Right atrium auricular region (tissue), 2 donors: ENCODE measurements around the gene CSK. TPM values are rescaled to one million over a fixed set of nuclear protein-coding genes. Genes with fewer than 3 reads are reported as not detected.

Experiments
- DNase-seq: peaks from one replicate; pipeline ENCODE4 v3.0.0-alpha.2; 2019; ENCODE audit warnings: low spot score
- H3K27ac ChIP-seq, 2 donors: fragments of 200-600 bp; sonication (generic); 1 replicate in 1 of 2; 2 replicates in 1 of 2; pipeline ENCODE4 v1.5.1; 2016 to 2019
- H3K27me3 ChIP-seq, 2 donors: fragments of 200-600 bp; sonication (generic); one replicate each; pipeline versions ENCODE4 v1.5.1 to v1.6.0; 2017 to 2019
- H3K36me3 ChIP-seq: fragments of 200-600 bp; sonication (generic); one replicate; pipeline ENCODE4 v1.5.1; 2016
- H3K4me1 ChIP-seq, 2 donors: fragments of 200-600 bp; sonication (generic); one replicate each; pipeline versions ENCODE4 v1.5.1 to v1.6.0; 2017 to 2019
- H3K4me3 ChIP-seq, 2 donors: fragments of 200-600 bp; sonication (generic); 1 replicate in 1 of 2; 2 replicates in 1 of 2; pipeline ENCODE4 v1.5.1; 2017 to 2019; ENCODE audit warnings: mild to moderate bottlenecking in 1 of 2, moderate library complexity in 1 of 2
- H3K9me3 ChIP-seq, 2 donors: fragments of 200-600 bp; sonication (generic); one replicate each; pipeline ENCODE4 v1.5.1; 2019
- CTCF ChIP-seq, 2 donors: fragments of 200-600 bp; sonication (generic); IDR thresholded peaks; one replicate each; pipeline ENCODE4 v1.5.1; 2019; ENCODE audit warnings: antibody characterized with exemption in 2 of 2
- total RNA-seq, 2 donors: library from RNA; depleted of rRNA; stranded (reverse); fragments of >200 nt; gene quantifications; one replicate each; pipeline ENCODE4 v1.1.0, GENCODE V29; 2016

The CSK gene
- total RNA-seq, 2 donors from 2014 or later = 25.6 to 26.8 TPM

GRCh38 chr15:74838746-74839525 is 57.1 kb downstream of the CSK start:
- H3K4me1 ChIP-seq = peaks cover 0 to 22% of the 10 kb centered on the region in 2 donors
- H3K4me3 ChIP-seq = no peak overlapping the region
- no peaks in the 10 kb centered on the region for H3K27me3 ChIP-seq
- no peak for TF ChIP-seq CTCF (IDR thresholded peaks at IDR 0.05)
- no peaks in the 10 kb centered on the region for H3K9me3 ChIP-seq
- peaks cover 14% of the 10 kb centered on the region for H3K36me3 ChIP-seq
- H3K27ac ChIP-seq = no peak overlapping the region
- DNase-seq = no peak

- no peak for DNase-seq
- H3K4me1 ChIP-seq = peaks cover 0 to 25% of the 10 kb centered on the region in 2 donors
- no peaks in the 10 kb centered on the region for H3K27me3 ChIP-seq
- H3K36me3 ChIP-seq = peaks cover 18% of the 10 kb centered on the region
- no peaks in the 10 kb centered on the region for H3K9me3 ChIP-seq
- TF ChIP-seq CTCF (IDR thresholded peaks at IDR 0.05) = no peak
- no peak overlapping the region for H3K4me3 ChIP-seq
- no peak overlapping the region for H3K27ac ChIP-seq
Measured at GRCh38 chr15:74839526-74840395, 57.9 kb downstream of the CSK start.

GRCh38 chr15:74840851-74841775 is 59.2 kb downstream of the CSK start:
- H3K27me3 ChIP-seq = no peaks in the 10 kb centered on the region
- peaks cover 31% of the 10 kb centered on the region for H3K36me3 ChIP-seq
- H3K4me1 ChIP-seq = peaks cover 0 to 25% of the 10 kb centered on the region in 2 donors
- no peak for TF ChIP-seq CTCF (IDR thresholded peaks at IDR 0.05)
- H3K4me3 ChIP-seq = no peak overlapping the region
- no peak for DNase-seq
- H3K9me3 ChIP-seq = no peaks in the 10 kb centered on the region
- H3K27ac ChIP-seq = no peak overlapping the region

GRCh38 chr15:74841891-74842373 is 60.1 kb downstream of the CSK start:
- peaks cover 32% of the 10 kb centered on the region for H3K36me3 ChIP-seq
- H3K27me3 ChIP-seq = no peaks in the 10 kb centered on the region
- DNase-seq = no peak
- peaks cover 0 to 25% of the 10 kb centered on the region in 2 donors for H3K4me1 ChIP-seq
- no peak for TF ChIP-seq CTCF (IDR thresholded peaks at IDR 0.05)
- peak overlapping the region; percentile 80 to 88 for H3K4me3 ChIP-seq
- H3K27ac ChIP-seq = peak overlapping the region; percentile 92 to 93
- no peaks in the 10 kb centered on the region for H3K9me3 ChIP-seq
